ENCODE data around the gene PLXNA4. TPM values are rescaled to one million over a fixed set of nuclear protein-coding genes. Genes with fewer than 3 reads are reported as not detected.

The PLXNA4 gene
- total RNA-seq, 2 experiments from 2014 or later: 0.12 to 0.29 TPM

DNA sequence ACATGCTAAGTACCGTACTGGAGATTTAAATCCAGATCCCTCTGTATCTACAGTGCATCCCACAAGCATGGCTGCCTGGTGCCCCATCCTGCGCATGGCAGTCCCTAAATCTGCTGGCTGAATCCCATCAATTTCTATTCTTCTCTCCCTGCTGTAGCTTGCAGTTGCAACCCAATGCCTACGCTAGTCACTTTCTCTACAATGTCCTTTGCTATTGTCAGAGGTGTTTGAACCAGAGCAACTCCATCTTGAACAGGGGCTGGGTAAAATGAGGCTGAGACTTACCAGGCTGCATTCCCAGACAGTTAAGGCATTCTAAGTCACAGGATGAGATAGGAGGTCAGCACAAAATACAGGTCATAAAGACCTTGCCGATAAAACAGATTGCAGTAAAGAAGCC lies 461.2 kb downstream of the PLXNA4 start:
- H3K4me3 Mint-ChIP-seq: no peak overlapping the region
- H3K27ac Mint-ChIP-seq: no peak overlapping the region
- H3K27me3 Mint-ChIP-seq: peaks cover 4% of the 10 kb centered on the region
- H3K4me1 Mint-ChIP-seq: no peaks in the 10 kb centered on the region
- no peaks in the 10 kb centered on the region for H3K9me3 Mint-ChIP-seq
- no peaks in the 10 kb centered on the region for H3K36me3 Mint-ChIP-seq
- DNase-seq: no peak

- Mint-ChIP-seq H3K4me1 (no peaks in the 10 kb centered on the region), H3K36me3 (no peaks in the 10 kb centered on the region), H3K27ac (no peak overlapping the region), H3K9me3 (no peaks in the 10 kb centered on the region), H3K27me3 (peaks cover 4% of the 10 kb centered on the region), H3K4me3 (no peak overlapping the region)
- no peak for DNase-seq
Measured at GRCh38 chr7:132114411-132114810, 461.9 kb downstream of the PLXNA4 start.

- H3K27me3 Mint-ChIP-seq: peaks cover 5% of the 10 kb centered on the region
- H3K4me1 Mint-ChIP-seq: no peaks in the 10 kb centered on the region
- no peak overlapping the region for H3K27ac Mint-ChIP-seq
- H3K36me3 Mint-ChIP-seq: no peaks in the 10 kb centered on the region
- no peaks in the 10 kb centered on the region for H3K9me3 Mint-ChIP-seq
- no peak for DNase-seq
- no peak overlapping the region for H3K4me3 Mint-ChIP-seq
Measured at GRCh38 chr7:132113536-132114371, 462.5 kb downstream of the PLXNA4 start.

GRCh38 chr7:132112657-132113056 lies 463.6 kb downstream of the PLXNA4 start:
- Mint-ChIP-seq H3K27me3 (peaks cover 8% of the 10 kb centered on the region), H3K4me1 (no peaks in the 10 kb centered on the region), H3K4me3 (no peak overlapping the region), H3K27ac (no peak overlapping the region), H3K36me3 (no peaks in the 10 kb centered on the region), H3K9me3 (no peaks in the 10 kb centered on the region)
- no peak for DNase-seq

DNA sequence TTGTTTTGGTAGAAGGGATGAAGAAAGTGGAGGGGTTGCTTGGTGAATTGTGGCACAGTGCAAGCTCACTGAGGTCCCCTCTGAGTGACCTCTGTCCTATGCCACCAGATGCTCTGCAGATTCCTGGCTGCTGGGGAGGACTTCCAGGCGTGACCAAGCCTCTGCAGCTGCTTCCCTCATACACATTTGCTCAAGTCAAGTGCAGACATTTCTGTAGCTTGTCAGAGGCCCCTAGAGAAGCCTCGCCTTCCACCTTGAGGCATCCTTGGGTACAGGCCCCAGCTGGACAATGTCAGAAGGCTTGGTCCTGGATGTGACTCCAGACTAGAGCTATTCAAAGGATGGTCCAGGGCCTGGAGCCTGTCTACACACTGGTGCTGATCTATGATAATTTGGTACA lies 464.2 kb downstream of the PLXNA4 start:
- H3K4me3 Mint-ChIP-seq: no peak overlapping the region
- no peaks in the 10 kb centered on the region for H3K9me3 Mint-ChIP-seq
- H3K27me3 Mint-ChIP-seq: peaks cover 5% of the 10 kb centered on the region
- DNase-seq: no peak
- H3K4me1 Mint-ChIP-seq: no peaks in the 10 kb centered on the region
- H3K36me3 Mint-ChIP-seq: no peaks in the 10 kb centered on the region
- H3K27ac Mint-ChIP-seq: no peak overlapping the region

- DNase-seq: no peak
- Mint-ChIP-seq H3K4me1 (no peaks in the 10 kb centered on the region), H3K27me3 (peaks cover 5% of the 10 kb centered on the region), H3K36me3 (no peaks in the 10 kb centered on the region), H3K4me3 (no peak overlapping the region), H3K9me3 (no peaks in the 10 kb centered on the region), H3K27ac (no peak overlapping the region)
Measured at GRCh38 chr7:132110692-132111091, 465.6 kb downstream of the PLXNA4 start.

GRCh38 chr7:132109769-132110168 lies 466.5 kb downstream of the PLXNA4 start:
- H3K9me3 Mint-ChIP-seq: no peaks in the 10 kb centered on the region
- no peaks in the 10 kb centered on the region for H3K4me1 Mint-ChIP-seq
- DNase-seq: no peak
- no peak overlapping the region for H3K4me3 Mint-ChIP-seq
- no peak overlapping the region for H3K27ac Mint-ChIP-seq
- peaks cover 5% of the 10 kb centered on the region for H3K27me3 Mint-ChIP-seq
- H3K36me3 Mint-ChIP-seq: no peaks in the 10 kb centered on the region

DNA sequence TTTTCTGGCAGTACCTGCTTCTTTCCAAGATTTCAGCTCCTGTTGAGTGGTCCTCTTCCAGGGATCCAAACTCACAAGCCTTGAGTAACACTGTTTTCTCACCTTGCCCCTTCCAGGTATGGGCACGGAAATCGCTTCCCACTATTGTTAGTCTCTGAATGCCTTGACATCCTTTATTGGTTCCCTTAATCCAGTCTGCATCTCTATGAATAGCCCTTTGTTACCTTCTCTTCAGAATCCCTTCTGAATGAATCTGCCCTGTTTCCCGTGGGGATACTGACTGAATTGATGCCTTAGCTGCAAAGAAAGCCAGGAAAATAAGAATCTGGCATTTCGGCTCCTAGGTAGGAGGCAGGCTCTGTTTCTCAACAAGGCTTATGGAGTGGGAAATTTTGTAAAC lies 467.7 kb downstream of the PLXNA4 start:
- DNase-seq: no peak
- Mint-ChIP-seq H3K27me3 (peaks cover 5% of the 10 kb centered on the region), H3K9me3 (no peaks in the 10 kb centered on the region)

GRCh38 chr7:132106491-132106890 lies 469.8 kb downstream of the PLXNA4 start:
- Mint-ChIP-seq H3K9me3 (no peaks in the 10 kb centered on the region), H3K36me3 (no peaks in the 10 kb centered on the region)

More for the DNA sequence above, 467.7 kb downstream of the PLXNA4 start:
- Mint-ChIP-seq H3K36me3 (no peaks in the 10 kb centered on the region), H3K27ac (no peak overlapping the region), H3K4me1 (no peaks in the 10 kb centered on the region), H3K4me3 (no peak overlapping the region)

DNA sequence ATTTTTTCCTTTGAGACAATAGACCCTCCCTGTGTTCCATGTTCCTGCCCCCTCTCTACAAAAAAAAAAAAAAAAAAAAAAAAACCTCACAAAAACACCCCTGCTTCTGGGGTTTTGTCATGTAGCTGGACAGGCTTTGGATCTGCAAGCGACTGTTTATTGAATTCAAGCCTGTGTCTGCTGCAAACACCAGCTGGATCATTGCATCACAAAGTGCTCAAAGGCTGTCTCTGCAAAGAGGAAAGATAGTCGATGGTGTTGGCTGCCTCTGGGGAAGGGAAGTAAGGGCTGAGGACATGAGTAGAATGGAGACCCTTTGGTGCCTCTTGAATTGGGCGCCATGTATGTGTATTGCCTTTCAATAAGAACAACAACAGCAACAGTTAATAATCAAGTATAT lies 471.2 kb downstream of the PLXNA4 start:
- no peaks in the 10 kb centered on the region for H3K9me3 Mint-ChIP-seq
- no peaks in the 10 kb centered on the region for H3K4me1 Mint-ChIP-seq
- DNase-seq: no peak
- peaks cover 5% of the 10 kb centered on the region for H3K27me3 Mint-ChIP-seq
- no peak overlapping the region for H3K27ac Mint-ChIP-seq
- no peaks in the 10 kb centered on the region for H3K36me3 Mint-ChIP-seq
- H3K4me3 Mint-ChIP-seq: no peak overlapping the region

More at GRCh38 chr7:132106491-132106890, 469.8 kb downstream of the PLXNA4 start:
- H3K27me3 Mint-ChIP-seq: peaks cover 5% of the 10 kb centered on the region
- no peaks in the 10 kb centered on the region for H3K4me1 Mint-ChIP-seq
- no peak for DNase-seq
- no peak overlapping the region for H3K27ac Mint-ChIP-seq
- no peak overlapping the region for H3K4me3 Mint-ChIP-seq

GRCh38 chr7:132103718-132104117 lies 472.6 kb downstream of the PLXNA4 start:
- Mint-ChIP-seq H3K4me1 (no peaks in the 10 kb centered on the region), H3K36me3 (no peaks in the 10 kb centered on the region), H3K27ac (no peak overlapping the region), H3K9me3 (no peaks in the 10 kb centered on the region), H3K27me3 (peaks cover 3% of the 10 kb centered on the region), H3K4me3 (no peak overlapping the region)
- no peak for DNase-seq

DNA sequence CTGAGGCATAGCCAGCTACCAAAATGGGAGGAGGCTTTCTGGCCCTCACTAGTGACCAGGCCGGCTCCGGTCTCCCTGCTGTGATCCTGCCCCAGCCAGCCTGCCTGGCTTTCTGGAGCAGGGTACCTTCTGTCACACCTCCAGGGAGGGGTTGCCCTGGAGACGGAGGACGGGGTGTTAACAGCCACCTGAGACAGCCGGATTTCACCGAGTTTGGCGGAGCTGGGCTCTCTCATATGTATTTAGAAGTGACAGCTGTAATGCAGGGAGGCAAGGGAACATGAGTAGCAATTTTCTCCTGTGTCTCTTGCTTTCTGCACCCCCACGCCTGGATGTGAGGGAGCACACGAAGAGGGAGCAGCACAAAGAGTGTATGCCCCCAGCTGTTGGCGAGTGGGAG lies 473.3 kb downstream of the PLXNA4 start:
- Mint-ChIP-seq H3K4me3 (no peak overlapping the region), H3K4me1 (no peaks in the 10 kb centered on the region), H3K27me3 (no peaks in the 10 kb centered on the region), H3K9me3 (no peaks in the 10 kb centered on the region), H3K27ac (no peak overlapping the region), H3K36me3 (no peaks in the 10 kb centered on the region)
- DNase-seq: no peak

- DNase-seq: no peak
- Mint-ChIP-seq H3K27ac (no peak overlapping the region), H3K9me3 (no peaks in the 10 kb centered on the region), H3K4me1 (no peaks in the 10 kb centered on the region), H3K4me3 (no peak overlapping the region), H3K27me3 (no peaks in the 10 kb centered on the region), H3K36me3 (no peaks in the 10 kb centered on the region)
Measured at GRCh38 chr7:132102391-132102790, 473.9 kb downstream of the PLXNA4 start.

GRCh38 chr7:132100981-132101380 lies 475.3 kb downstream of the PLXNA4 start:
- Mint-ChIP-seq H3K27me3 (no peaks in the 10 kb centered on the region), H3K4me1 (no peaks in the 10 kb centered on the region), H3K27ac (no peak overlapping the region), H3K36me3 (no peaks in the 10 kb centered on the region), H3K4me3 (no peak overlapping the region), H3K9me3 (no peaks in the 10 kb centered on the region)
- DNase-seq: no peak

- H3K36me3 Mint-ChIP-seq: no peaks in the 10 kb centered on the region
- H3K27me3 Mint-ChIP-seq: no peaks in the 10 kb centered on the region
- H3K9me3 Mint-ChIP-seq: no peaks in the 10 kb centered on the region
- H3K4me3 Mint-ChIP-seq: no peak overlapping the region
- H3K27ac Mint-ChIP-seq: no peak overlapping the region
- no peak for DNase-seq
- no peaks in the 10 kb centered on the region for H3K4me1 Mint-ChIP-seq
Measured at GRCh38 chr7:132100483-132100882, 475.8 kb downstream of the PLXNA4 start.

DNA sequence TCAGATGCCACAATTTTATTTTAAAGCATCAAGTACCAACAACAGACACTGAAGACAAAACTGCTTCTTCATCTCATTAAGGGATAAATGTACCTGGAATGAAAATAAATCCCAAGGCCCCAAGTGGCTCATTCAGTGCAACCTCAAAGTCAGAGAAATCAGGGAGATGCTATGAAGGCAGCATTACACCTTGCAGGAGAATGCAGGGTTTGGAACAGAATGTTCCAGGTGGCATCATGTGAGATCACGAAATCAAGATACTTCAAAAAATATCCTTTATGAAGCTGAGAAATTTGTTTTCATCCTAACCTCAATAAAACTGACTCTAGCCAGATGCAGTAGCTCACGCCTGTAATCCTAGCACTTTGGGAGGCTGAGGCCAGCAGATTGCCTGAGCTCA lies 477.1 kb downstream of the PLXNA4 start:
- Mint-ChIP-seq H3K4me3 (no peak overlapping the region), H3K4me1 (no peaks in the 10 kb centered on the region), H3K27ac (no peak overlapping the region), H3K9me3 (no peaks in the 10 kb centered on the region), H3K36me3 (no peaks in the 10 kb centered on the region), H3K27me3 (no peaks in the 10 kb centered on the region)
- DNase-seq: no peak
